CD14-positive monocyte (primary cell): ENCODE data around the gene DNAH9. TPM values are rescaled to one million over a fixed set of nuclear protein-coding genes. Genes with fewer than 3 reads are reported as not detected.

ENCODE experiments used
- DNase-seq, 3 donors: peaks; one replicate each; pipeline ENCODE4 v3.0.0-alpha.2; 2011 to 2022
- H2AFZ ChIP-seq: 2 replicates; pipeline ENCODE4 v1.6.0; 2012; ENCODE audit warnings: mild to moderate bottlenecking, low read depth, low read length, inconsistent platforms; ENCODE audit not compliant: insufficient read depth, poor library complexity, severe bottlenecking
- H3K27ac ChIP-seq, 2 donors: 1 replicate in 1 of 2; 2 replicates in 1 of 2; pipeline ENCODE4 v1.5.1; 2012 to 2013; ENCODE audit warnings: low read length in 2 of 2, control low read depth in 1 of 2, inconsistent platforms in 1 of 2, low read depth in 1 of 2, mild to moderate bottlenecking in 1 of 2
- H3K27me3 ChIP-seq, 2 donors: one replicate each; pipeline versions ENCODE4 v1.6.0 to v1.6.1; 2011 to 2013; ENCODE audit warnings: low read length in 2 of 2; ENCODE audit not compliant: control insufficient read depth in 2 of 2, insufficient read depth in 2 of 2
- H3K36me3 ChIP-seq, 2 donors: replicated peaks in 1 of 2; 1 replicate in 1 of 2; 2 replicates in 1 of 2; pipeline versions ENCODE4 v1.5.1 to v1.6.1; 2012 to 2013; ENCODE audit warnings: low read length in 2 of 2, control low read depth in 1 of 2, inconsistent platforms in 1 of 2, mild to moderate bottlenecking in 1 of 2; ENCODE audit not compliant: insufficient read depth in 2 of 2, control insufficient read depth in 1 of 2
- H3K4me1 ChIP-seq, 2 donors: 1 replicate in 1 of 2; 2 replicates in 1 of 2; pipeline versions ENCODE4 v1.5.1 to v1.6.1; 2012 to 2013; ENCODE audit warnings: low read length in 2 of 2, control low read depth in 1 of 2, inconsistent platforms in 1 of 2, mild to moderate bottlenecking in 1 of 2, moderate library complexity in 1 of 2; ENCODE audit not compliant: insufficient read depth in 2 of 2, control insufficient read depth in 1 of 2
- H3K4me2 ChIP-seq: replicated peaks from 2 replicates; pipeline ENCODE3; 2012; ENCODE audit warnings: low read length, moderate library complexity, mild to moderate bottlenecking; ENCODE audit not compliant: poor library complexity, severe bottlenecking; ENCODE audit errors: extremely low read depth
- H3K4me3 ChIP-seq, 3 experiments: fragments of 200-600 bp in 1 of 3; sonication (generic) in 1 of 3; replicated peaks in 1 of 3; 1 replicate in 2 of 3; 2 replicates in 1 of 3; pipeline ENCODE4 v1.5.1; 2011 to 2013; ENCODE audit warnings: low read length in 3 of 3, mild to moderate bottlenecking in 3 of 3, control low read depth in 2 of 3, low read depth in 2 of 3, inconsistent platforms in 1 of 3, moderate library complexity in 1 of 3
- H3K79me2 ChIP-seq: 2 replicates; pipeline ENCODE4 v1.6.0; 2012; ENCODE audit warnings: mild to moderate bottlenecking, control low read depth, inconsistent platforms, low read length, moderate library complexity; ENCODE audit not compliant: insufficient read depth
- H3K9ac ChIP-seq: 2 replicates; pipeline ENCODE4 v1.6.0; 2017; ENCODE audit warnings: low read length, mild to moderate bottlenecking; ENCODE audit not compliant: insufficient read depth, poor library complexity, severe bottlenecking
- H3K9me3 ChIP-seq, 2 donors: replicated peaks in 1 of 2; 1 replicate in 1 of 2; 2 replicates in 1 of 2; pipeline versions ENCODE4 v1.5.1 to v1.6.1; 2012 to 2013; ENCODE audit warnings: low read length in 2 of 2, control low read depth in 1 of 2; ENCODE audit not compliant: control insufficient read depth in 1 of 2, insufficient read depth in 1 of 2
- H4K20me1 ChIP-seq: 2 replicates; pipeline ENCODE4 v1.6.0; 2012; ENCODE audit warnings: mild to moderate bottlenecking, low read length, control low read depth, moderate library complexity; ENCODE audit not compliant: insufficient read depth
- H3K27ac Mint-ChIP-seq, 7 donors: one replicate each; pipeline ENCODE4 v1.8.0; 2020; ENCODE audit warnings: mild to moderate bottlenecking in 7 of 7, mixed read lengths in 7 of 7, moderate library complexity in 6 of 7, inconsistent platforms in 2 of 7
- H3K27me3 Mint-ChIP-seq, 3 donors: one replicate each; pipeline ENCODE4 v1.8.0; 2021 to 2022; ENCODE audit warnings: low read depth in 3 of 3, mild to moderate bottlenecking in 3 of 3, mixed read lengths in 3 of 3, moderate library complexity in 3 of 3, inconsistent platforms in 1 of 3
- H3K36me3 Mint-ChIP-seq, 2 donors: one replicate each; pipeline ENCODE4 v1.8.0; 2020; ENCODE audit warnings: mixed read lengths in 2 of 2, inconsistent platforms in 1 of 2, mild to moderate bottlenecking in 1 of 2
- H3K4me1 Mint-ChIP-seq: one replicate; pipeline ENCODE4 v1.8.0; 2020; ENCODE audit warnings: mild to moderate bottlenecking, mixed read lengths
- H3K4me3 Mint-ChIP-seq, 2 donors: one replicate each; pipeline ENCODE4 v1.8.0; 2020; ENCODE audit warnings: mild to moderate bottlenecking in 2 of 2, mixed read lengths in 2 of 2, moderate library complexity in 1 of 2
- H3K9me3 Mint-ChIP-seq, 7 donors: one replicate each; pipeline ENCODE4 v1.8.0; 2020 to 2022; ENCODE audit warnings: mixed read lengths in 7 of 7, mild to moderate bottlenecking in 6 of 7, moderate library complexity in 6 of 7, inconsistent platforms in 2 of 7
- CTCF ChIP-seq: fragments of 200-600 bp; IDR thresholded peaks from one replicate; pipeline ENCODE4 v1.8.0; 2022; ENCODE audit warnings: antibody characterized with exemption, mild to moderate bottlenecking
- WGBS: methylation state at CpG from one replicate; pipeline ENCODE4 v1.1.5; 2013; ENCODE audit warnings: missing lambda C conversion rate; ENCODE audit not compliant: insufficient coverage; 5-methylcytosine and 5-hydroxymethylcytosine counted together
- intact Hi-C, 2 donors: fragments of 100-400 bp; cut with micrococcal nuclease; formaldehyde crosslinking; loops; one replicate each; pipeline versions ENCODE4 v1.15.0 to v1.15.1; 2023
- polyA plus RNA-seq, 3 donors: library from polyadenylated mRNA; depleted of rRNA in 1 of 3; unstranded in 2 of 3; stranded (reverse) in 1 of 3; fragments of 300-500 nt in 2 of 3; fragments of >200 nt in 1 of 3; fragmentation: Illumina TruSeq in 2 of 3; gene quantifications; 1 replicate in 2 of 3; 2 replicates in 1 of 3; pipeline ENCODE4 v1.2.3, GENCODE V29; 2012 to 2021

The DNAH9 gene
- polyA plus RNA-seq, 3 donors: not detected

GRCh38 chr17:11700668-11701067, 102.4 kb downstream of the DNAH9 start:
- H4K20me1 ChIP-seq: no peaks in the 10 kb centered on the region
- no peak for TF ChIP-seq CTCF
- Mint-ChIP-seq H3K36me3 (no peaks in the 10 kb centered on the region), H3K4me3 (no peak overlapping the region), H3K27me3 (no peaks in the 10 kb centered on the region), H3K4me1 (no peaks in the 10 kb centered on the region), H3K9me3 (peaks cover 3 to 22% (median 9%) of the 10 kb centered on the region in 7 donors), H3K27ac (no peak overlapping the region)
- no peak overlapping the region for H2AFZ ChIP-seq
- H3K4me2 ChIP-seq: no peak overlapping the region
- no peaks in the 10 kb centered on the region for H3K36me3 ChIP-seq
- WGBS: 100% methylated on average over 1 of the region's 3 CpGs
- H3K4me1 ChIP-seq: no peaks in the 10 kb centered on the region
- no peak overlapping the region for H3K4me3 ChIP-seq
- H3K9me3 ChIP-seq: peaks cover 16 to 19% of the 10 kb centered on the region in 2 donors
- H3K9ac ChIP-seq: no peak overlapping the region
- DNase-seq: no peak
- H3K27ac ChIP-seq: no peak overlapping the region
- no peaks in the 10 kb centered on the region for H3K27me3 ChIP-seq
- H3K79me2 ChIP-seq: no peaks in the 10 kb centered on the region
- intact Hi-C loops: no loop called here

GRCh38 chr17:11701911-11702310, 103.6 kb downstream of the DNAH9 start:
- Histone ChIP-seq H3K27me3 (no peaks in the 10 kb centered on the region), H3K4me2 (no peak overlapping the region), H2AFZ (no peak overlapping the region), H3K9ac (no peak overlapping the region), H3K4me1 (no peaks in the 10 kb centered on the region), H3K36me3 (no peaks in the 10 kb centered on the region), H3K9me3 (peaks cover 16 to 19% of the 10 kb centered on the region in 2 donors), H3K79me2 (no peaks in the 10 kb centered on the region), H4K20me1 (no peaks in the 10 kb centered on the region), H3K27ac (no peak overlapping the region), H3K4me3 (no peak overlapping the region)
- Mint-ChIP-seq H3K4me1 (no peaks in the 10 kb centered on the region), H3K36me3 (no peaks in the 10 kb centered on the region), H3K9me3 (peaks cover 3 to 22% (median 9%) of the 10 kb centered on the region in 7 donors), H3K27me3 (no peaks in the 10 kb centered on the region), H3K4me3 (no peak overlapping the region), H3K27ac (no peak overlapping the region)
- TF ChIP-seq CTCF: no peak
- DNase-seq: no peak
- intact Hi-C loops: no loop called here
- 77% methylated on average over 6 of the region's 8 CpGs for WGBS
